ENCODE measurements around the gene HRCT1. TPM values are rescaled to one million over a fixed set of nuclear protein-coding genes. Genes with fewer than 3 reads are reported as not detected.

Gene HRCT1
- total and polyA plus RNA-seq, 9 donors, result 0.48 to 8.1 (median 2.2) TPM; not detected in 1

DNA sequence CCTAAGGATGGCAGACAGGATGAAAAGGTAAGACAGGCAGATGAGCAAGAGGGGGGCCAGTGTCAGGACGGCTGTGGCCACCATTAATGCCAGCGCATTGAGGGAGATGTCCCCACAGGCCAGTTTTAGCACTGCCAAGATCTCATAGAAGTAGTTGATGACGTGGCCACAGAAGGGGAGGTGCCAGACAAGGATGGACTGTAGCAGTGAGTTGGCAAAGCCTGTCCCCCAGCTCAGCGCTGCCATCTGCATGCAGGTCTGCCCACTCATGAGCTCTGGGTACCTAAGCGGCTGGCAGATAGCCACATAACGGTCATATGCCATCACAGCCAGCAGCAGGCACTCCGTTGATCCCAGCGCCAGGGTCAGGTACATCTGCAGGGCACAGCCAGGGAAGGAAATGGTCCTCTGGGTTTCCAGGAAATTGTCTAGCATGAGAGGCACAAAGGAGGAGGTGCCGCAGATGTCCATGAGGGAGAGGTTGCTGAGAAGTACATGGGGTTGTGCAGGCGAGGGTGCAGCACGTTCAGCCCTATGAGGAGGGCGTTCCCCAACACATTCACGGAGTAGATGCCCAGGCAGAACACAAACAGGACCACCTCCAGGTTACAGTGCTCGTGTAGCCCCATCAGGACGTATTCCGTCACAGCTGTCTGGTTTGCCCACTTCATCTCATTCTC is 46.6 kb upstream of the HRCT1 start:
- H3K4me3 ChIP-seq, result no peak overlapping the region
- H3K36me3 ChIP-seq, result no peaks in the 10 kb centered on the region
- no peak for TF ChIP-seq EP300 (IDR thresholded peaks at IDR 0.05)
- TF ChIP-seq, protein P1, sequence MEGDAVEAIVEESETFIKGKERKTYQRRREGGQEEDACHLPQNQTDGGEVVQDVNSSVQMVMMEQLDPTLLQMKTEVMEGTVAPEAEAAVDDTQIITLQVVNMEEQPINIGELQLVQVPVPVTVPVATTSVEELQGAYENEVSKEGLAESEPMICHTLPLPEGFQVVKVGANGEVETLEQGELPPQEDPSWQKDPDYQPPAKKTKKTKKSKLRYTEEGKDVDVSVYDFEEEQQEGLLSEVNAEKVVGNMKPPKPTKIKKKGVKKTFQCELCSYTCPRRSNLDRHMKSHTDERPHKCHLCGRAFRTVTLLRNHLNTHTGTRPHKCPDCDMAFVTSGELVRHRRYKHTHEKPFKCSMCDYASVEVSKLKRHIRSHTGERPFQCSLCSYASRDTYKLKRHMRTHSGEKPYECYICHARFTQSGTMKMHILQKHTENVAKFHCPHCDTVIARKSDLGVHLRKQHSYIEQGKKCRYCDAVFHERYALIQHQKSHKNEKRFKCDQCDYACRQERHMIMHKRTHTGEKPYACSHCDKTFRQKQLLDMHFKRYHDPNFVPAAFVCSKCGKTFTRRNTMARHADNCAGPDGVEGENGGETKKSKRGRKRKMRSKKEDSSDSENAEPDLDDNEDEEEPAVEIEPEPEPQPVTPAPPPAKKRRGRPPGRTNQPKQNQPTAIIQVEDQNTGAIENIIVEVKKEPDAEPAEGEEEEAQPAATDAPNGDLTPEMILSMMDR (IDR thresholded peaks at IDR 0.05), result no peak
- no peak for TF ChIP-seq POLR2A (IDR thresholded peaks at IDR 0.05)
- H3K9me3 ChIP-seq, result no peaks in the 10 kb centered on the region
- intact Hi-C loops (cut with DNase I), result no loop called here
- DNase-seq, result no peak
- H3K27ac ChIP-seq, result no peak overlapping the region
- H3K27me3 ChIP-seq, result no peaks in the 10 kb centered on the region
- 32 to 41% (median 34%) methylated on average over 16 of the region's 16 CpGs for WGBS, 3 donors
- H3K4me1 ChIP-seq (ENCODE audit: insufficient read depth), result no peaks in the 10 kb centered on the region

DNA sequence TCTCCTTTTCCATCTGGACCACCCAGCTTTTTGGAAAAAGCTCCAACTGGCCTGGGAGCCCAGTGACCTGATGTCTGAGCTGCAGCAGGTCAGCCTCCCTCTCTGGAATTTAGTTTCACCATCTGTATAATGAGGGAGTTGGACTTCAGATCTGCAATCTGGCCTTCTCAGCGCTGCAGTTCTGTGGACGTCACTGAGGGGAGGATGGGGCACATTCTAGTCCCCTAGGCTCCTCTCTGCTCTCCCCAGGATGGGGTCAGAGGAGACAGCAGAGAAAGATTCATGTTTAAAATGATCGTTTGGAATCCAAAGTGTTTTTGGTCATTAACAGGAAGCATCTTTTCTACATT is 46.0 kb upstream of the HRCT1 start:
- Histone ChIP-seq H3K36me3 (no peaks in the 10 kb centered on the region), H3K4me3 (no peak overlapping the region), H3K9me3 (no peaks in the 10 kb centered on the region), H3K27ac (no peak overlapping the region), H3K27me3 (no peaks in the 10 kb centered on the region), H3K4me1 (ENCODE audit: insufficient read depth) (no peaks in the 10 kb centered on the region)
- intact Hi-C loops (cut with DNase I), result loop anchor here in 1 of 4 donors (10.0 kb wide), 1 partner anchor 75 kb away; no protein-coding TSS in a partner anchor
- WGBS, 3 donors, result 0 to 9% (median 7%) methylated on average over 3 of the region's 3 CpGs
- TF ChIP-seq POLR2A (IDR thresholded peaks at IDR 0.05) (no peak), EP300 (IDR thresholded peaks at IDR 0.05) (no peak)
- TF ChIP-seq, protein P1 (IDR thresholded peaks at IDR 0.05), result no peak
- no peak for DNase-seq

DNA sequence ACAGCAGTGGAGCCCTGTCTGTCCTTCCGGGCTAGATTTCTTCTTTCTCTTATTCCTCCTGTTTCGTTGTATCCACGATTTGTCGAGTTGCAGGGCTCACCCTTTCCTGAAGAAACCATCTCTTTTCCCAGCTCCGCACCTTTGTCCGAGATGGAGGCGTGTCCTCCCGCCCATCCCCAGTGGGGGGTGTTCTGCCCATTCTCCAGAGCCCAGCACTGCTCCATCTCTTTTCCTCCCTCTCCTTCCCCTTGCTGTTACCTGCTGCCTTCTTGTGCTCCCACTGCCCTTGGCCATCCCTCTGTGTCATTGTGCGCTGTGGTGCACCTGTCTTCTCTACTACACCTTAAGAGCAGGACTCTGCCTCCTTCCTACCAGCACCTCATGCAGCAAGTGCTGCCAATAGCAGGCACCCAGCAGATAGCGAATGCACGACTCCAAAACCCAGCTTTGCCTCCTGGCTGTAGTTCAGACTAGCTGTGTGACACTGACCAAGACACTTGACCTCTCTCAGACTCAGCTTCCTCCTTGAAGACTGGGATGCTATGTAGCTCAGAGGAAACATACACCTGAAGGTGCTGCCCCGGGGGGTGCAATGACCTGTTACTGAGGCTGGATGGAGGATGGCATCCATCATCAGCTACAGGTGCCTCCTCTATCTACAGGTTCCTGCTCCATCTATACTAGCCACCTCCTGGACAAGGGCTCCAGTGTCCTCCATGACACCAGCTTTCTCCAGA is 44.7 kb upstream of the HRCT1 start:
- H3K27me3 ChIP-seq, result no peaks in the 10 kb centered on the region
- H3K36me3 ChIP-seq, result no peaks in the 10 kb centered on the region
- H3K9me3 ChIP-seq, result no peaks in the 10 kb centered on the region
- no peak overlapping the region for H3K27ac ChIP-seq
- no peak overlapping the region for H3K4me3 ChIP-seq
- WGBS, 3 donors, result 57 to 68% (median 66%) methylated on average over 12 of the region's 12 CpGs
- no peak for TF ChIP-seq EP300 (IDR thresholded peaks at IDR 0.05)
- no peak for TF ChIP-seq POLR2A (IDR thresholded peaks at IDR 0.05)
- TF ChIP-seq, protein P1 (IDR thresholded peaks at IDR 0.05), result no peak
- intact Hi-C loops (cut with DNase I), result loop anchor here in 1 of 4 donors (10.0 kb wide), 1 partner anchor 77 kb away; no protein-coding TSS in a partner anchor
- H3K4me1 ChIP-seq (ENCODE audit: insufficient read depth), result no peaks in the 10 kb centered on the region
- no peak for DNase-seq

DNA sequence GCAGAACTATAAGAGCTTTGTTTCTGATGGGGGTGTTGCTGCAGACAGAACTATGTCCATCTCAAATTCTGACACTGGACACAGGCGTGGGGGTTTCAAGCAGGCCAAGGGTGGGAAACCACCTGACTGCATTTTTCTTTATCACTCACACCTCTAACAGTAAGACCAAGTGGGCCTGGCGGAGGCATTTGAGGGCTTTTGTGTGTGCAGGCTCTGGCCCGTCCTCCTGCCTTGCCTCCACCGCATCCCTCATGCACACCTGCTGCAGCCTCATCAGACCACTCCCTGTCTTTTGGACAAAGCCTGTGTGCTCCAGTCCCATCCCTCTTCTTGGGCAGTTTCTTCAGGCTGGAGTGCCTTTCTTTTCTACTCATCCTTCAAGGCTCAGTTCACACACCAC is 43.7 kb upstream of the HRCT1 start:
- Histone ChIP-seq H3K9me3 (no peaks in the 10 kb centered on the region), H3K27me3 (no peaks in the 10 kb centered on the region), H3K36me3 (no peaks in the 10 kb centered on the region), H3K27ac (no peak overlapping the region), H3K4me3 (no peak overlapping the region), H3K4me1 (ENCODE audit: insufficient read depth) (no peaks in the 10 kb centered on the region)
- no peak for DNase-seq
- TF ChIP-seq POLR2A (IDR thresholded peaks at IDR 0.05) (no peak), EP300 (IDR thresholded peaks at IDR 0.05) (no peak)
- TF ChIP-seq, protein P1 (IDR thresholded peaks at IDR 0.05), result no peak
- 80 to 92% (median 81%) methylated on average over 4 of the region's 4 CpGs for WGBS, 3 donors
- intact Hi-C loops (cut with DNase I), result loop anchor here in 1 of 4 donors (10.0 kb wide), 1 partner anchor 78 kb away; no protein-coding TSS in a partner anchor

Measured in ovary (tissue), 9 donors.